Activated T-cell treated with anti-CD3 and anti-CD28 coated beads for 48 hours (primary cell): ENCODE measurements around the gene TRPC4AP.
"Not testable (repeated sequence)": the region's sequence is repeated elsewhere in the genome, so short reads cannot be mapped to it uniquely, and the experiment has no call there.

Experiments used
- DNase-seq: peaks from one replicate; pipeline ENCODE4 v3.0.0-alpha.2; 2020; ENCODE audit warnings: low read depth

Gene TRPC4AP, protein sequence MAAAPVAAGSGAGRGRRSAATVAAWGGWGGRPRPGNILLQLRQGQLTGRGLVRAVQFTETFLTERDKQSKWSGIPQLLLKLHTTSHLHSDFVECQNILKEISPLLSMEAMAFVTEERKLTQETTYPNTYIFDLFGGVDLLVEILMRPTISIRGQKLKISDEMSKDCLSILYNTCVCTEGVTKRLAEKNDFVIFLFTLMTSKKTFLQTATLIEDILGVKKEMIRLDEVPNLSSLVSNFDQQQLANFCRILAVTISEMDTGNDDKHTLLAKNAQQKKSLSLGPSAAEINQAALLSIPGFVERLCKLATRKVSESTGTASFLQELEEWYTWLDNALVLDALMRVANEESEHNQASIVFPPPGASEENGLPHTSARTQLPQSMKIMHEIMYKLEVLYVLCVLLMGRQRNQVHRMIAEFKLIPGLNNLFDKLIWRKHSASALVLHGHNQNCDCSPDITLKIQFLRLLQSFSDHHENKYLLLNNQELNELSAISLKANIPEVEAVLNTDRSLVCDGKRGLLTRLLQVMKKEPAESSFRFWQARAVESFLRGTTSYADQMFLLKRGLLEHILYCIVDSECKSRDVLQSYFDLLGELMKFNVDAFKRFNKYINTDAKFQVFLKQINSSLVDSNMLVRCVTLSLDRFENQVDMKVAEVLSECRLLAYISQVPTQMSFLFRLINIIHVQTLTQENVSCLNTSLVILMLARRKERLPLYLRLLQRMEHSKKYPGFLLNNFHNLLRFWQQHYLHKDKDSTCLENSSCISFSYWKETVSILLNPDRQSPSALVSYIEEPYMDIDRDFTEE

DNA sequence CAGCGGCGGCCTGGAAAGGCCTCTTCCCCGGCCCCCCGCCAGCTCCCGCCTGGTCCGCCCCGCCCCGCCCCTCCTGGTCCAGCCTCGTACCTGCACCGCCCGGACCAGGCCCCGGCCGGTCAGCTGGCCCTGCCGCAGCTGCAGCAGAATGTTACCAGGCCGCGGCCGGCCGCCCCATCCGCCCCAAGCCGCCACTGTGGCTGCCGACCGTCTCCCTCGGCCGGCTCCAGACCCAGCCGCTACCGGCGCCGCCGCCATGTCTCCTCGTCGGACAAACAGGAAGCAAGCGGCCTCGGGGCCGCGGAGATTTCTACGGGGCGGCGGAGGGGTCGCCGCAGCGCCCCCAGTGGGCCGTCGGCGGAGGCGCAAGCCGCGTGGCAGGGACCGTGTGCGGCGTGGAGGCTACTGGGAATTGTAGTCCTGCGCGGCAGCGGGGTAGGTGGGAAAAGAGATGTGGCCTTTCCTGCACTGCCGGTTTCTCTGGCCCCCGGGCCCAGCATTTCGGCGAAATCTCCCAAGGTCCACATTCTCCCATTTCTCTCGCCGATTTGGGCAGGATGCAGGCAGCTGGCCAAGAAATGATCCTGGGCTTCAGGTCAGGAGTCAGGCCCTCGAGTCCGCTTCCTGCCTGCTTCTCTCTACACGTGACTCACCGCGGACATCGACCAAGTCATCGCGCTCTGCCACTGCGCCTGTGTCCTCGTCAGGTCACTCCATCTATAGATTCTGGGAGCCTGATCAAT lies at the start of gene TRPC4AP:
TRPC4AP (minus strand) TSS at position 284 of the 743 bp plus-strand sequence; CDS start at position 258, 26 bp downstream.
- peak; percentile 90 for DNase-seq

DNA sequence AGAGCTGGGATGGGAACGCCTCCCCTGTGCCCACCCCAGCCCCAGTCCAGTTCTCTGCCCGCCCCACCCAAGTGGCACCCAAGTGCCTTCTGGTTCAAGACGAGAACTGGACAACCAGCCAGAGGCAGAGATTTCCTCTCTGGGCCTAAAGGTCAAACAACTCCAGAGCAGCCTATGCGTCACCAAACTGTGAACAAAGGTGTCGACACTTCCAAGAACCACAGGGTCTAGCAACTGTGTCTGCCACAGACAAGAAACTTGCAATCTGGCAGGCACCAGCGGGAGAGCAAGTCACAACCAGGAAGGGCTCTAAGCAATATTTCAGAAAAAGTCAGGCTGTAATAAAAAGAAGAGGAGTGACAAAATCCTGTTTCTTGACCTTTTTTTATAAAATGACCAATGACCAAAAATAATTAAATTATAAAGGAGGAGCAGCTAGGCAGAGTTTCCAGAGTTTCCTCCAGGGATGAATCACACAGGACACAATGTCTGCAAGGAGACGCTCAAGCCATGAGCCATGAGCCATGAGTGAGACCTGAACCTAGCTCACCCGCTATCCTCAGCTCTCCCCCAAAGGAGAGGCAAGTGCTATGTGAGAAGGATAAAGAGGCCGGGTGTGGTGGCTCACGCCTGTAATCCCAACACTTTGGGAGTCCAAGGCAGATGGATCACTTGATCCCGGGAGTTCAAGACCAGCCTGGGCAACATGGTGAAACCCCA lies 43.4 kb upstream of the TRPC4AP start:
- no peak for DNase-seq

DNA sequence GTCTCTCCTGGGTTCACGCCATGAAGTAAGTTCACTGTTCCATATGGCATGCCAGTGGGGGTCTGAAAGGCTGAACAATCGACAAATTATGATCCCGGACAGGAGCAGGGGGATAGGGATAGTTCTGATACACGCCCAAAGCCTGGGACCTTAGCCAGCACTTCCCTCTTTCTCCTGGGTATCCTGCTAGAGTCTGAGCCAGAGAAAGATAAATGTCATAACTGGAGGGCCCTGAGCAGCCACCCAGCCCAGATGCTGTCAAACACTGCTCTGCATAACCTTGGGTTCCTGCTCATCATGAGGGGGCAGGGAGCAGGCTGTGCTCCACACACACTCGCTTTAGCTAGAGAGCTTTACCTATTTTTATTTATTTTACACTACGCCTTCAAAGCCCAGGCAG lies 42.3 kb upstream of the TRPC4AP start:
- no peak for DNase-seq

DNA sequence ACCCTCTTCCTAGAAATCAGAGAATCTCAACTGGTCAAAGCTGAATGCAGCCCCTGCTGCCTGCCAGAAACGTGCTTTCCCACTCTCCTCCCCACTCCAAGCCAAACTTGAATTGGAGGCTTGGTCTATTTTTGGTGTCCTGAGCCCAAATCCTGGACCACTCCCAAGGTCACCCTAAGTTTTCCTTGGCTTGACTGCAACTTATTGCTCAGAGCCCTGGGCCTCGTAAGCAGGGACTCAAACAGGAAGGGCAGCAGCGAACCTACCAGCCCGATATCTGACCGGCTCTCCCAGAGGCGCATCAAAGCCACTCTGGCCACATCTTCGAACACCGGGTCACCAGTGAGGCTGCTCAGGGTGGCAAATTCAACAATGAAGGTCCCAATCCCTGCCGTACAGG lies 41.9 kb upstream of the TRPC4AP start:
- no peak for DNase-seq

DNA sequence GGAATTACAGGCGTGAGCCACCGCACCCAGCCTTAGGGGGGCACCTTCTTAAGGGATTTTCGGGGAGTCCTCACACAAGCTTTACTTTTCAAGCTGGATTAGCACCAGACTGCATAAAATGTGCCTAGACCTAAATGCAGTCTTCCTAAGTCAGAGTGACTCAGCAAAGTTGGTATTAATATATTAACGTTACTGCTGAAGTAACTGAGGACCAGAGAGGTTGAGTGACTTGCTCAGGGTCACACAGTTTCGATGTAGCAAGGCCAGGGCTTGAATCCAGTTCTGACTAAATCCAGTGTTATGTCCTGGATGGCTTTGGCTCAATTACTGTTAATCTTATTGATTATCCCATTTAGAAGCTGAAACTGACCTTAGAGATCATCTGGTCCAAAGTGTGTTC lies 41.1 kb upstream of the TRPC4AP start:
- DNase-seq = no peak

DNA sequence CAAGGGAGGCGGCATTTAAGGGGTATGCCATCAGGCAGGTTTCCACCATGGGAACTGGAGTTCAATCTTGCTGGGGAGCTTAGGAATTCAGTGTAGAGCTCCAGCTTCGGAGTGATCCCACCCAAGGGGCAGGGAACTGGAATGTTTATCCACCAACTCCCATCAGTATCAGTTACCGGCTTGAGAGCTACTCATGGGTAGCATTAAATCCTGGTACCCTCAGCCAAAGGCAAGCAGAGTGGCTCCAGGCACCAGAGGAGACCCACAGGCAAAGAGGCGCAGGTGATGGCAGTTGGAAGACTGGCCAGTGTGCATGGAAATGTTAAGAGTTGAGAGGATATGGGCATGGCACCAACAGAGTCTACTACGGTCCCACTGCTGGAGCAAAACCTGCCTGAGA lies 40.4 kb upstream of the TRPC4AP start:
- DNase-seq = no peak

DNA sequence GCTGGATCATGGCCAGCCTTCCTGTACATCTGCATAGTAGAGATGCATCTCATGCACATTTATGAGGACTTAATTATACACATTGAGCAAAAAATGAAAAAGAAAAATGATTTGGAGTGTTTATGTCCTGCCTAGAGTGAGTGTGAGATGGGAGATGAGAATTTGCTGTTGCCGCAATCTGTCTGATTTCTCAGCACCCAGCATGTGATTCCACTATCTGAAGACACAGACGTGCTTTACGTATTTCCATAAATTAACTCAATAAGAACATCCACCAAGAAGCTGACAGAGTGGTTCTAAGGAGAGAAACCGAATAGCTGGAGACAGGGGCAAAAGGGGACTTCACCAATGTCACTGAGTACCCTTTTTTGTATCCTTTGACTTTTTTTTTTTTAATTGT lies 39.3 kb upstream of the TRPC4AP start:
- DNase-seq = no peak

DNA sequence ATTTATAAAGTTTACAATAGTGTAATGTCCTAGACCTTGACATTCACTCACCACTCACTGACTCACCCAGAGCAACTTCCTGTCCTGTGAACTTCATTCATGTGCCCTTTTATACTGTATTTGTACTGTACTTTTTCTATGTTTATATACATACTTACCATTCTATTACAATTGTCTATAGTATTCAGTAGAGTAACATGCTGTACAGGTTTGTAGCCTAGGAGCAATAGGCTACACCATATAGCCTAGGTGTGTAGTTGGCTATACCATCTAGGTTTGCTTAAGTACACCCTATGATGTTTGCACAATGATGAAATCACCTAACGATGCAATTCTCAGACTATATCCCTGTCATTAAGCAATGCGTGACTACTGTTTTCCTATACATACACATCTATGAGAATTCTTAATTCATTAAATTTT lies 37.1 kb upstream of the TRPC4AP start:
- DNase-seq = no peak

DNA sequence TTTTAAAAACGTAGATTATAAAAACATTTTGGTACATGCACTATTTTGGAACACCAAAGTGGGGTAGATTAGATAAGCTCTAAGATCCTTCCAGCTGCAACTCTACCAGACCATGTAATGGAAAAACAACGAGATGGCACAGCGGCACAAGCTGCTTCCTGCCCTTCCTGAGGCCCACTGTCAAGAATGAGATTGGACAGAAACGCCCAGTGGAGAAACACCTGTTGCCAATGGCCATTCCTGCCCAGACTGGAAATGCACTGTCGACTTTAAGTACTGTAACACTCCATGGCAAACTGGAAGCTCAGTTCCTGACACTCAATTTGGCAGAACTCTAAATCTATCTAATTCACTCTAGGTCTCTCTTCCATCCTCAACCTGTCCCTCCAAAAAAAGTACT lies 33.1 kb upstream of the TRPC4AP start:
- no peak for DNase-seq

DNA sequence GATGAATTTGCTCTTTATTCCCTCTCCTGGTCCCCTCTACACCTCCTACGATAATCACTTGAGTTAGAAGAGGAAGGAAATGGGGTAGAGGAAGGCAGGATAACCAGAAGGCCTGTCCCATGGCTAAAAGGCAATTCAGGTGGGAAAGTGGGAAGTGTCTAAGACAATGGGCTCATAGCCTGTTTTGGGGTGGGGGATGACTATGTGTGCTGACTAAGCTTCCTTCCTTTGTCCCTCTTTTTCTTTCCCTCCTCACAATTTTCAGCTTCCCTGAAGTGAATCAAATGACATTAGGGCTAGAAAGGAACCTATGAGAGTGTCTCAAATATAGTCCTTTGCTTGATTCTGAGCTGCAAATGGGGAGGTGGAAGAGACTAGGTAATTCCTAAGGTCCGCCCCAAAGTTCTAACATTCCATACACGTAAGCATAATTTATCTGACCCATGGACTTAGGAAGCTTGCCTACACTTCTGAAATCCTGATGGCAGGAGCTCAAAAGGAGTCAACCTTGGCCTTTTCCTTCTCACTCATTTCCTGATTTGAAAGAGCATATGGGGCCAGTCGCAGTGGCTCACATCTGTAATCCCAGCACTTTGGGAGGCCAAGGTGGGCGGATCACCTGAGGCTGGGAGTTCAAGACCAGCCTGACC lies 30.3 kb upstream of the TRPC4AP start:
- no peak for DNase-seq

DNA sequence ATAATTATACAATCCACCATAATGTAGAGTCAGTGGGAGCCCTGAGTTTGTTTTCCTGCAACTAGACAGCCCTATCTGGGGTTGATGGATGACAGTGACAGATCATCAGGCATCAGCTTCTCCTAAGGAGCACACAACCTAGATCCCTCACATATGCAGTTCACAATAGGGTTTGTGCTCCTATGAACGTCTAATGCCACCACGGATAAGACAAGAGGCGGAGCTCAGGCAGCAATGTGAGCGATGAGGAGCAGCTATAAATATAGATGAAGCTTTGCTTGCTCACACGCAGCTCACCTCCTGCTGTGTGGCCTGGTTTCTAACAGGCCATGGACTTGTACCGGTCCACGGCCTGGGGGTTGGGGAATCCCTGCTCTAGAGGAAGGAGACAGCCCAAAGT lies 28.6 kb upstream of the TRPC4AP start:
- DNase-seq = no peak

DNA sequence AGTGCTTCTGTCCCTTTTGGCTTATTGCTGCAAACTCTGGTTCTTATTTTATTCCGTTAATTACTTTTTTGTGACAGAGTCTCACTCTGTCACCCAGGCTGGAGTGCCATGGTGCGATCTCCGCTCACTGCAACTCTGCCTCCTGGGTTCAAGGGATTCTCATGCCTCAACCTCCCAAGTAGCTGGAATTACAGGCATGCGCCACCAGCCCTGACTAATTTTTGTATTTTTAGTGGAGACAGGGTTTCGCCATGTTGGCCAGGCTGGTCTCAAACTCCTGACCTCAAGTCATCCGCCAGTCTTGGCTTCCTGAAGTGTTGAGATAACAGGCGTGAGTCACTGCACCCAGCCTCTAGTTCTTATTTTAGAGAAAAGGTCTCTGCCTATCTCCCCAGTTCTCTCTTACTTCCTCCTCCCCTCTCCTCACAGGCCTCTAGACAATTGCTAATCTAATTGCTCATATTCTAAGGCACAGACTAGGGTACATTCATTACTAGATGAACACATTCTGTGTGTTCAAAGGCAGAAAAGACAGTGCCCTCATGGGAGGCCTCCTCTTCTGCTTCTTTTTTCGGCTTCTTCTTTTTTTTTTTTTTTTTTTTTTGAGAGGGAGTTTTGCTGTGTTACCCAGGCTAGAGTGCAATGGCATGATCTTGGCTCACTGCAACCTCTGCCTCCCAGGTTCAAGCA lies 27.6 kb upstream of the TRPC4AP start:
- peak; percentile 8 for DNase-seq

DNA sequence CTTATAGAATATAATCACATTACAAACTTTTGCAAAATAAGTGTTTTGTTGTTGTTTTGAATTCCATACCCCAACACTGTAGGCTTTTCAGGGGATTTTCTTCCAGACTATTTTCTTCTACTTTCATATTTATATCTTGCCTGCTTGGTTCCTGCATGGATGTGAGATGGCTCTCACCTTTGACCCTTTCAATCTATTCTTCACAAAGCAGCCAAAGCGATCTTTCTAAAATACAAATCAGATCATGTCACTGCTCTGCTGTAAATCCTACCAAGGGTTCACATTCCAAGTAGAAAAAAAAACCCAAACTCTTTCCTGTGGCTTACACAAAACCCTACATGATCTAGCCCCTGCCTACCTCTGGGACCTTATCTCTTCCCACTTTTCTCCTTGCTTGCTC lies 25.0 kb upstream of the TRPC4AP start:
- no peak for DNase-seq

DNA sequence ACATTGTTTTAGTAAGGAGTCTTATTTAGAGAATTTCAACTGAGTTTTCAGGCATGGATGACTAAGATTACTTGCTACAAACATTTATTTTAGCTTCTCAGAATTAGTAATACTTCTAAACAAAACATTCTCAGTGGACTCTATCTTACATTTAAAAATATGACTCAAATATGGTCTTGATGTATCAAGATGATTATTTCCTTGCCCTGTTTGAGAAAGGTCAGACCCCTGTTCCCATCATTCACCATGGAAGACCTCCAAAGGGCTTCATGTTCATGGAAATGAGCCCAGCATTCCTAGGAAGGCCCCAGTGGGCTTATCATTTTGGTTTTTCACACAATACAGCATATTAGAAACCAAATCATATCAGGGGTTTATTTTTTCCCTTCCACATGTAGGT lies 24.6 kb upstream of the TRPC4AP start:
- DNase-seq = no peak

DNA sequence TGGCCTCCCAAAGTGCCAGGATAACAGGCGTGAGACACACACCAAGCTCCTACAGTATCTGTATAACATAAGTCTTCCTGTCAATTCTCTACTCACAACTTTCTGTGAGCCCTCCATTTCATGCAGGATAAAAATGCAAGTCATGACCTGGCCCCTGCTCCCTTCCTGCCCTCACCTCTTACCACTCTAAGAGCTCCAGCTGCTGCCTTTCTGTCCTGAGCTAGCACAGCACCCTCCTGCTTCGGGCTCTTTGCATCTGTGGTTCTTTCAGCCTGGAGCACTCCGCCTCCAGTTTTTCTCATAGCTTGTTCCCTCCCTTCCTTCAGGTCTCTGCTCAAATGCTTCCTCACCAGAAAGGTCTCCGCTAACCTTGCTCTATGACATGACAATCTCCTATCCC lies 23.7 kb upstream of the TRPC4AP start:
- no peak for DNase-seq

DNA sequence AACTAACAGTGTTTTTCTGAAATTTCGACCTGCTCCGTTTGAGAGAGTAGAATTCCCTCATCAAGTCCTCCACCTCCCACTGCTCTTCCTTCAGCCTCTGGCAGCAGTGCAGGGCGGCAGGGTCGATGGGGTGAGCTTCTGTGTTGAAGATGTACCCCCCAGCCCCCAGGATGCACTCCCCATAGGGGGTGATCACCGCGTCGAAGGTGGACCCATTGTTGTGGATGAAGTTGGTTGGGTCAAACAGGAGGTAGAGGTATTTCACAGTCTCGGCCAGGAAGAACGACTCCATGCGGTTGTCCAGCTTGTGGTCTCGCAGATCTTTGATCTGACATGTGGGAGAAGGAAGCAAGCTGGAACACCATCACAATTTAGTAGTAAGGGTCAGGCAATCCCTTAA lies 23.0 kb upstream of the TRPC4AP start:
- no peak for DNase-seq

DNA sequence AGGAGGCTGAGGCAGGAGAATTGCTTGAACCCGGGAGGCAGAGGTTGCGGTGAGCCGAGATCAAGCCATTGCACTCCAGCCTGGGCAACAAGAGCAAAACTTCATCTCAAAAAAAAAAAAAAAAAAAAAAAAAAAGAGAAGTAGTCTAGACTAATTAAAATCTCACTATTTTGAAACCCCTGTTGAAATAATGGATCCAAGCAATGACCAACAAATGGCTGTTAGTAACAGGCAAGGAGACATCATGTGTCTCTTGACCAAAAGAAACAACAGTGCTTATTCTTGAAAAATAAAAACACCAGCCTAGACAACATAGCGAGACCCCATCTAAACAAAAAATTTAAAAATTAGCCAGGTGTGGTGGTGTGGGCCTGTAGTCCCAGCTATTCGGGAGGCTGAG lies 19.7 kb upstream of the TRPC4AP start:
- not testable (repeated sequence) for DNase-seq

DNA sequence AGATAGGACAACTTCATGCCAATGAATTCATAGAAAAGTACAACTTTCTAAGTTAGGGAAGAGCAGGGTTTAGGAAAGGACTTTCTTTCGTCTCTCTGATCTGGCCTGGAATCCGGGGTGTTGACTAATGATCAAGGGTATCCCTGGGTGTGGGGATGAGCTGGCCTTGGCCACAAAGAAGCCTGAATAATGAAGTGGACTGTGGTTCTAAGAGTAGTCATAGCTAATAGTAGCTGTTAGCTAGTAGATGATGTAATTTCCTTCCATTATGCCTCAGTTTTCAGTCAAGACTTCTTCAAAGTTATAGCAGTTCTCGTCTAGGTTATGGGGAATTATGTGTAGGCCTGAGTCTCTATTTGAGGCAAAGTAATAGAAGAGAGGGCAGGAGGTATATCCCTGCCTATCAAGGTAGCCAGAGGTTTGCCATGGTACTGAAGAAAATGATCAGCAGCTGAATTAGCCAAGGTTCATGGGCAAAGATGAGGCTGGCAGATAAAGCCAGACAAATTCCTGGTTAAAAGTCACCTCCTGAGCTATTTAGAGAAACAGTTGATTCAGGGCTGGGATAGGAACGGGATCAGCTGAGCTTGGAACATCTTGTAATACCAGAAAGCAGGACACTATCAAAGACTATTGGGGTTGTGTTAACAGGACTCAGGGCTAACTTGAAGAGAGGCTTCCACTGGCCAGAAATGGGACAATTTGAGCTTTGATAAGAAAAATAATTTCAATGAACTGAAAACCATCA lies 18.7 kb upstream of the TRPC4AP start:
- no peak for DNase-seq

DNA sequence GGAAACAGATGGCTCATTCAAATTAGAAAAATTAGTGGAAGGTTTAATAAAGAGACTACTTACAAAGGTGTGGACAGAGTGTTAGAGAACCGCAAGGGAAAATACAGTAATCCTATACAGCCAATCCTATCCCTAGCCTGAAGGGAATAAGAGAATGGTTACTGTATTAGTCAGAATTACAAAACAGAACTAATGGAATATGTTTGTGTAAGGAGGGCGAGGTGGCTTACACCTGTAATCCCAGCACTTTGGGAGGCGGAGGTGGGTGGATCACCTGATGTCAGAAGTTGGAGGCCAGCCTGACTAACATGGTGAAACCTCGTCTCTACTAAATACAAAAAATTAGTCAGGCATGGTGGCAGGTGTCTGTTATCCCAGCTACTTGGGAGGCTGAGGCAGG lies 16.3 kb upstream of the TRPC4AP start:
- no peak for DNase-seq

DNA sequence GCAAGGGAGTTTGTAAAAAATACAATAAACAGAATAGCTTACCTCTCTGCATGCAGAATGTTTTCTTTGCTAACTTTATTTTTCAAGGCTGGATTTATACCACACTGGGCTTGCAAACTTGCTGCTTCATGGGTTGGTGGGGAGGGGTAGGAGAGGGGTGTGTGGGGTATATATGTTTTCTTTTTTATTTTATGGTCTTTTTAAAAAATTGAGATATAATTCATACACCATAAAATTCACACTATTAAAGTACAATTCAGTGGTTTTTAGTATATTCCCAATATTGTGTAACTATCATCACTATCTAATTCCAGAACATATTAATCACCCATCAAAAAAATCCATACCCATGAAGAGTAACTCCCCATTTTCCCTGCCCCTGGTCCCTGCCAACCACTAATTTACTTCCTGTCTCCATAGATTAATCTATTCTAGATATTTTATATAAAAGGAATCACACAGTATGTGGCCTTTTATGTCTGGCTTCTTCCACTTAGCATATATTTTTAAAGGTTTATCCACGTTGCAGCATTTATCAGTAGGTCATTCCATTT lies 14.3 kb upstream of the TRPC4AP start:
- DNase-seq = no peak
